HEK293 (cell line): ENCODE measurements around the gene LXN.

ENCODE experiments used
- CTCF ChIA-PET: fragments of 350-600 bp; formaldehyde crosslinking; extraction: SDS; loops from one replicate; lab custom pipeline; 2021; ENCODE audit warnings: antibody characterized with exemption; lab: Yijun Ruan, JAX
- POLR2A ChIA-PET: fragments of 300-600 bp; formaldehyde crosslinking; extraction: SDS; loops from one replicate; lab custom pipeline; 2020; ENCODE audit warnings: antibody characterized with exemption, inconsistent platforms; lab: Yijun Ruan, JAX
- H3K27ac ChIP-seq: fragments of 200-500 bp; sonication (Bioruptor generic); 2 replicates; pipeline ENCODE4 v1.5.1; 2014; ENCODE audit warnings: low read depth, low read length, control low read depth, inconsistent platforms; ENCODE audit errors: extremely low read depth
- H3K36me3 ChIP-seq, 2 experiments: fragments of 200-500 bp in 1 of 2; sonication (Bioruptor generic) in 1 of 2; 1 replicate in 1 of 2; 2 replicates in 1 of 2; pipeline ENCODE4 v1.5.1; 2014 to 2017; ENCODE audit warnings: inconsistent platforms in 2 of 2, low read length in 2 of 2; ENCODE audit not compliant: control insufficient read depth in 2 of 2, insufficient read depth in 1 of 2
- H3K4me1 ChIP-seq: fragments of 200-500 bp; sonication (Bioruptor generic); 2 replicates; pipeline ENCODE4 v1.5.1; 2014; ENCODE audit warnings: mild to moderate bottlenecking, low read length, inconsistent platforms; ENCODE audit not compliant: control insufficient read depth, insufficient read depth
- H3K4me3 ChIP-seq: 2 replicates; pipeline ENCODE4 v1.5.1; 2011; ENCODE audit warnings: low read depth, mild to moderate bottlenecking, control low read depth, low read length, moderate library complexity
- H3K9me3 ChIP-seq: fragments of 200-500 bp; sonication (Bioruptor generic); 2 replicates; pipeline ENCODE4 v1.5.1; 2014; ENCODE audit warnings: low read depth, low read length, inconsistent platforms; ENCODE audit not compliant: control insufficient read depth, insufficient read depth
- FEZF1 ChIP-seq: fragments of 450-650 bp; formaldehyde crosslinking; IDR thresholded peaks from 2 replicates; pipeline ENCODE4 v1.5.1; 2016; ENCODE audit warnings: missing biosample characterization, missing genetic modification characterization
- GLIS1 ChIP-seq: fragments of 450-650 bp; formaldehyde crosslinking; IDR thresholded peaks from 2 replicates; pipeline ENCODE4 v1.5.1; 2016; ENCODE audit warnings: missing biosample characterization, missing genetic modification characterization
- GLIS2 ChIP-seq: fragments of 450-650 bp; formaldehyde crosslinking; IDR thresholded peaks from 2 replicates; pipeline ENCODE4 v1.5.1; 2016; ENCODE audit warnings: missing biosample characterization, missing genetic modification characterization
- OSR2 ChIP-seq: fragments of 450-650 bp; formaldehyde crosslinking; IDR thresholded peaks from 2 replicates; pipeline ENCODE4 v1.5.1; 2016; ENCODE audit warnings: missing biosample characterization, missing genetic modification characterization
- OVOL3 ChIP-seq: fragments of 450-650 bp; formaldehyde crosslinking; IDR thresholded peaks from 2 replicates; pipeline ENCODE4 v1.5.1; 2016; ENCODE audit warnings: missing biosample characterization, missing genetic modification characterization
- SCRT2 ChIP-seq: fragments of 450-650 bp; formaldehyde crosslinking; IDR thresholded peaks from 2 replicates; pipeline ENCODE4 v1.5.1; 2016; ENCODE audit warnings: missing biosample characterization, missing genetic modification characterization
- ZBTB17 ChIP-seq: fragments of 450-650 bp; formaldehyde crosslinking; IDR thresholded peaks from 2 replicates; pipeline ENCODE4 v1.5.1; 2016; ENCODE audit warnings: missing biosample characterization, missing genetic modification characterization
- ZBTB7A ChIP-seq: fragments of 450-650 bp; formaldehyde crosslinking; IDR thresholded peaks from 2 replicates; pipeline ENCODE4 v1.5.1; 2016; ENCODE audit warnings: low read depth, missing biosample characterization, missing genetic modification characterization
- ZNF10 ChIP-seq: fragments of 450-650 bp; formaldehyde crosslinking; IDR thresholded peaks from 2 replicates; pipeline ENCODE4 v1.5.1; 2017; ENCODE audit warnings: missing biosample characterization, missing genetic modification characterization
- ZNF133 ChIP-seq: fragments of 450-650 bp; formaldehyde crosslinking; IDR thresholded peaks from 2 replicates; pipeline ENCODE4 v1.5.1; 2016; ENCODE audit warnings: missing biosample characterization, missing genetic modification characterization
- ZNF211 ChIP-seq: fragments of 450-650 bp; formaldehyde crosslinking; IDR thresholded peaks from 2 replicates; pipeline ENCODE4 v1.5.1; 2016; ENCODE audit warnings: low read depth, missing biosample characterization, missing genetic modification characterization
- ZNF248 ChIP-seq: fragments of 450-650 bp; formaldehyde crosslinking; IDR thresholded peaks from 2 replicates; pipeline ENCODE4 v1.5.1; 2017; ENCODE audit warnings: missing biosample characterization, missing genetic modification characterization
- ZNF266 ChIP-seq: fragments of 450-650 bp; formaldehyde crosslinking; IDR thresholded peaks from 2 replicates; pipeline ENCODE4 v1.5.1; 2016; ENCODE audit warnings: missing biosample characterization, missing genetic modification characterization, low read depth
- ZNF302 ChIP-seq: fragments of 450-650 bp; formaldehyde crosslinking; IDR thresholded peaks from 2 replicates; pipeline ENCODE4 v1.5.1; 2016; ENCODE audit warnings: missing biosample characterization, missing genetic modification characterization, low read depth
- ZNF311 ChIP-seq: fragments of 450-650 bp; formaldehyde crosslinking; IDR thresholded peaks from 2 replicates; pipeline ENCODE4 v1.5.1; 2017; ENCODE audit warnings: missing biosample characterization, missing genetic modification characterization, borderline replicate concordance
- ZNF366 ChIP-seq: fragments of 450-650 bp; formaldehyde crosslinking; conservative IDR thresholded peaks from 2 replicates; pipeline ENCODE4 v1.5.1; 2016; ENCODE audit warnings: missing biosample characterization, missing genetic modification characterization
- ZNF37A ChIP-seq: fragments of 450-650 bp; IDR thresholded peaks from 2 replicates; pipeline ENCODE4 v1.5.1; 2018; ENCODE audit warnings: missing biosample characterization, missing genetic modification characterization
- ZNF473 ChIP-seq: fragments of 450-650 bp; formaldehyde crosslinking; IDR thresholded peaks from 2 replicates; pipeline ENCODE4 v1.5.1; 2017; ENCODE audit warnings: missing biosample characterization, missing genetic modification characterization
- ZNF596 ChIP-seq: fragments of 450-650 bp; IDR thresholded peaks from 2 replicates; pipeline ENCODE4 v1.5.0; 2018; ENCODE audit warnings: missing biosample characterization, mild to moderate bottlenecking, missing genetic modification characterization, moderate library complexity
- ZNF610 ChIP-seq: fragments of 450-650 bp; formaldehyde crosslinking; IDR thresholded peaks from 2 replicates; pipeline ENCODE4 v1.5.1; 2016; ENCODE audit warnings: missing biosample characterization, missing genetic modification characterization, borderline replicate concordance
- ZNF777 ChIP-seq: fragments of 450-650 bp; formaldehyde crosslinking; IDR thresholded peaks from 2 replicates; pipeline ENCODE4 v1.5.1; 2017; ENCODE audit warnings: missing biosample characterization, missing genetic modification characterization, borderline replicate concordance
- ZNF830 ChIP-seq: fragments of 450-650 bp; IDR thresholded peaks from 2 replicates; pipeline ENCODE4 v1.5.0; 2018; ENCODE audit warnings: missing biosample characterization, missing genetic modification characterization, low read depth, mild to moderate bottlenecking, moderate library complexity
- ZNF837 ChIP-seq: fragments of 450-650 bp; formaldehyde crosslinking; IDR thresholded peaks from 2 replicates; pipeline ENCODE4 v1.5.1; 2016; ENCODE audit warnings: missing biosample characterization, missing genetic modification characterization
- TF ChIP-seq, protein P1 (sequence below): fragments of 450-650 bp; formaldehyde crosslinking; IDR thresholded peaks from 2 replicates; pipeline ENCODE4 v1.5.1; 2016; ENCODE audit warnings: missing biosample characterization, missing genetic modification characterization
- TF ChIP-seq, protein P2 (sequence below): fragments of 450-650 bp; formaldehyde crosslinking; IDR thresholded peaks from 2 replicates; pipeline ENCODE4 v1.5.1; 2016; ENCODE audit warnings: missing biosample characterization, missing genetic modification characterization
- TF ChIP-seq, protein P3 (sequence below): fragments of 450-650 bp; formaldehyde crosslinking; IDR thresholded peaks from 2 replicates; pipeline ENCODE4 v1.5.1; 2016; ENCODE audit warnings: missing biosample characterization, missing genetic modification characterization
- TF ChIP-seq, protein P4 (sequence below): IDR thresholded peaks from 2 replicates; pipeline ENCODE4 v1.6.1; 2011; ENCODE audit warnings: mild to moderate bottlenecking, low read depth, low read length, borderline replicate concordance

The LXN gene

DNA sequence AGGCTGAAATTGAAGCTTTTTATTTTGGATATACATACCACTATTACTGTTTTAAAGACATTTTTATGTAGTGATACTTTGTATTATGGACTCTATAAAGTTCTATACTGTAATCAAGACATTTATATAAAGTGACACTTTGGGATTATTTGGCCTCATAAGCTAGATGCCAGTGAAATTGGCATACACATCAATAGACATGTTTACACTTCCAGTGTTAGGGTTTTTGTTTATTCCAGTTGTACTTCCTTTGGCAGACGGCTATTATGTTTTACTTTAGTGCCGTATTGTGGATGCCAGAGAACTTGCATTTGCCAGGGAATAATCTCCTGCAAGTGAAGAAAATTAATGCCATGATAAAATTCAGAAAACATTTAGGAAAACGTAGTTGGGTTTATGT is 6.0 kb downstream of the LXN start:
- TF ChIP-seq ZBTB7A (tag by site-specific recombination) (no peak), ZNF248 (tag by site-specific recombination) (no peak), ZNF830 (tag by site-specific recombination) (no peak), ZNF211 (tag by site-specific recombination) (no peak), ZNF37A (no peak), SCRT2 (no peak), OVOL3 (tag by site-specific recombination) (no peak), GLIS2 (tag by site-specific recombination) (no peak), ZNF610 (tag by site-specific recombination) (no peak), ZNF596 (no peak), ZNF473 (tag by site-specific recombination) (no peak), ZNF266 (tag by site-specific recombination) (no peak), ZNF777 (tag by site-specific recombination) (no peak), GLIS1 (tag by site-specific recombination) (no peak), ZNF302 (tag by site-specific recombination) (no peak), ZNF133 (no peak), ZNF311 (tag by site-specific recombination) (no peak), ZNF366 (tag by site-specific recombination) (no peak)
- TF ChIP-seq, protein P1, sequence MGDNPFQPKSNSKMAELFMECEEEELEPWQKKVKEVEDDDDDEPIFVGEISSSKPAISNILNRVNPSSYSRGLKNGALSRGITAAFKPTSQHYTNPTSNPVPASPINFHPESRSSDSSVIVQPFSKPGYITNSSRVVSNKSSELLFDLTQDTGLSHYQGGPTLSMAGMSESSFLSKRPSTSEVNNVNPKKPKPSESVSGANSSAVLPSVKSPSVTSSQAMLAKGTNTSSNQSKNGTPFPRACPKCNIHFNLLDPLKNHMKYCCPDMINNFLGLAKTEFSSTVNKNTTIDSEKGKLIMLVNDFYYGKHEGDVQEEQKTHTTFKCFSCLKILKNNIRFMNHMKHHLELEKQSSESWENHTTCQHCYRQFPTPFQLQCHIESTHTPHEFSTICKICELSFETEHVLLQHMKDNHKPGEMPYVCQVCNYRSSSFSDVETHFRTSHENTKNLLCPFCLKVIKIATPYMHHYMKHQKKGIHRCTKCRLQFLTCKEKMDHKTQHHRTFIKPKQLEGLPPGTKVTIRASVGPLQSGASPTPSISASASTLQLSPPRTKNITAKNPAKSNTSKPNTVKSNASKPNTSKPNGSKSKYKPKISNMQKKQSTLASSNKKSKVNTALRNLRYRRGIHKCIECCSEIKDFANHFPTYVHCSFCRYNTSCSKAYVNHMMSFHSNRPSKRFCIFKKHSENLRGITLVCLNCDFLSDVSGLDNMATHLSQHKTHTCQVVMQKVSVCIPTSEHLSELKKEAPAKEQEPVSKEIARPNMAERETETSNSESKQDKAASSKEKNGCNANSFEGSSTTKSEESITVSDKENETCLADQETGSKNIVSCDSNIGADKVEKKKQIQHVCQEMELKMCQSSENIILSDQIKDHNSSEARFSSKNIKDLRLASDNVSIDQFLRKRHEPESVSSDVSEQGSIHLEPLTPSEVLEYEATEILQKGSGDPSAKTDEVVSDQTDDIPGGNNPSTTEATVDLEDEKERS, result no peak
- TF ChIP-seq, protein P2, sequence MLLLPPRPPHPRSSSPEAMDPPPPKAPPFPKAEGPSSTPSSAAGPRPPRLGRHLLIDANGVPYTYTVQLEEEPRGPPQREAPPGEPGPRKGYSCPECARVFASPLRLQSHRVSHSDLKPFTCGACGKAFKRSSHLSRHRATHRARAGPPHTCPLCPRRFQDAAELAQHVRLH, result no peak
- Histone ChIP-seq H3K4me1 (no peaks in the 10 kb centered on the region), H3K27ac (no peak overlapping the region), H3K36me3 (peaks cover 9 to 80% of the 10 kb centered on the region in 2 experiments), H3K4me3 (no peak overlapping the region), H3K9me3 (no peaks in the 10 kb centered on the region)
- ChIA-PET POLR2A (no interaction called here), CTCF (interaction anchor here (1.0 kb wide), 1 partner anchor 17 kb away, joined by 3 read pairs; no protein-coding TSS in a partner anchor)

DNA sequence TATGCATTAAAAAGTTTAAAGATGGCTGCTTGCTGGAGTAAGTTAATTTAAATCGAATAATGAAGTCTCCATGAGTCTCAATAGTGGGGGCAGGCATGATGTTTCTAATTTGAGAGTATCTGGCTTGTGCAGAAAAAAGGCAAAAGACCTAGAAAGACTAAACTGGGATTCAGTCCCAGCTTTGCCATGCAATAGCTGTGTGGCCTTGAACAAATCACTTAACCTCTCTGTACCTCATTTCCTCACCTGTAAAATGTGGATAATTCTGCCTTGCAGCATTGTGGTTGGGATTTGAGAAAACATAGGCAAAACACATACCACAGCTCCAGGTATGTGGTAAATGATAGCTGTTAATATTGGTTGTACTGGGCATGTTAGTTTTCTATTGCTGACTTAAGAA is 8.6 kb downstream of the LXN start:
- POLR2A ChIA-PET, result interaction anchor here (0.6 kb wide), 1 partner anchor 19 kb away, joined by 5 read pairs; no protein-coding TSS in a partner anchor
- no peak overlapping the region for H3K4me3 ChIP-seq
- no peaks in the 10 kb centered on the region for H3K9me3 ChIP-seq
- H3K36me3 ChIP-seq, result peaks cover 9 to 84% of the 10 kb centered on the region in 2 experiments
- TF ChIP-seq ZNF10 (tag by site-specific recombination) (no peak), ZNF837 (no peak), ZNF610 (tag by site-specific recombination) (no peak), ZBTB17 (no peak), OSR2 (tag by site-specific recombination) (no peak), FEZF1 (tag by site-specific recombination) (no peak)
- TF ChIP-seq, protein P3, sequence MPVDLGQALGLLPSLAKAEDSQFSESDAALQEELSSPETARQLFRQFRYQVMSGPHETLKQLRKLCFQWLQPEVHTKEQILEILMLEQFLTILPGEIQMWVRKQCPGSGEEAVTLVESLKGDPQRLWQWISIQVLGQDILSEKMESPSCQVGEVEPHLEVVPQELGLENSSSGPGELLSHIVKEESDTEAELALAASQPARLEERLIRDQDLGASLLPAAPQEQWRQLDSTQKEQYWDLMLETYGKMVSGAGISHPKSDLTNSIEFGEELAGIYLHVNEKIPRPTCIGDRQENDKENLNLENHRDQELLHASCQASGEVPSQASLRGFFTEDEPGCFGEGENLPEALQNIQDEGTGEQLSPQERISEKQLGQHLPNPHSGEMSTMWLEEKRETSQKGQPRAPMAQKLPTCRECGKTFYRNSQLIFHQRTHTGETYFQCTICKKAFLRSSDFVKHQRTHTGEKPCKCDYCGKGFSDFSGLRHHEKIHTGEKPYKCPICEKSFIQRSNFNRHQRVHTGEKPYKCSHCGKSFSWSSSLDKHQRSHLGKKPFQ, result no peak
- TF ChIP-seq, protein P4, sequence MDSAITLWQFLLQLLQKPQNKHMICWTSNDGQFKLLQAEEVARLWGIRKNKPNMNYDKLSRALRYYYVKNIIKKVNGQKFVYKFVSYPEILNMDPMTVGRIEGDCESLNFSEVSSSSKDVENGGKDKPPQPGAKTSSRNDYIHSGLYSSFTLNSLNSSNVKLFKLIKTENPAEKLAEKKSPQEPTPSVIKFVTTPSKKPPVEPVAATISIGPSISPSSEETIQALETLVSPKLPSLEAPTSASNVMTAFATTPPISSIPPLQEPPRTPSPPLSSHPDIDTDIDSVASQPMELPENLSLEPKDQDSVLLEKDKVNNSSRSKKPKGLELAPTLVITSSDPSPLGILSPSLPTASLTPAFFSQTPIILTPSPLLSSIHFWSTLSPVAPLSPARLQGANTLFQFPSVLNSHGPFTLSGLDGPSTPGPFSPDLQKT, result no peak
- TF ChIP-seq, all 188 proteins: peak for 0
- CTCF ChIA-PET, result interaction anchor here (0.6 to 0.9 kb wide), 3 partner anchors 18 to 1899 kb away, joined by 3 to 4 read pairs (median 3); no protein-coding TSS in a partner anchor
- Histone ChIP-seq H3K4me1 (no peaks in the 10 kb centered on the region), H3K27ac (no peak overlapping the region)
